ENCODE measurements around the gene IL12RB1. TPM values are rescaled to one million over a fixed set of nuclear protein-coding genes. Genes with fewer than 3 reads are reported as not detected.

The IL12RB1 gene
- polyA plus RNA-seq, 4 donors, result 0.13 to 0.46 (median 0.19) TPM

DNA sequence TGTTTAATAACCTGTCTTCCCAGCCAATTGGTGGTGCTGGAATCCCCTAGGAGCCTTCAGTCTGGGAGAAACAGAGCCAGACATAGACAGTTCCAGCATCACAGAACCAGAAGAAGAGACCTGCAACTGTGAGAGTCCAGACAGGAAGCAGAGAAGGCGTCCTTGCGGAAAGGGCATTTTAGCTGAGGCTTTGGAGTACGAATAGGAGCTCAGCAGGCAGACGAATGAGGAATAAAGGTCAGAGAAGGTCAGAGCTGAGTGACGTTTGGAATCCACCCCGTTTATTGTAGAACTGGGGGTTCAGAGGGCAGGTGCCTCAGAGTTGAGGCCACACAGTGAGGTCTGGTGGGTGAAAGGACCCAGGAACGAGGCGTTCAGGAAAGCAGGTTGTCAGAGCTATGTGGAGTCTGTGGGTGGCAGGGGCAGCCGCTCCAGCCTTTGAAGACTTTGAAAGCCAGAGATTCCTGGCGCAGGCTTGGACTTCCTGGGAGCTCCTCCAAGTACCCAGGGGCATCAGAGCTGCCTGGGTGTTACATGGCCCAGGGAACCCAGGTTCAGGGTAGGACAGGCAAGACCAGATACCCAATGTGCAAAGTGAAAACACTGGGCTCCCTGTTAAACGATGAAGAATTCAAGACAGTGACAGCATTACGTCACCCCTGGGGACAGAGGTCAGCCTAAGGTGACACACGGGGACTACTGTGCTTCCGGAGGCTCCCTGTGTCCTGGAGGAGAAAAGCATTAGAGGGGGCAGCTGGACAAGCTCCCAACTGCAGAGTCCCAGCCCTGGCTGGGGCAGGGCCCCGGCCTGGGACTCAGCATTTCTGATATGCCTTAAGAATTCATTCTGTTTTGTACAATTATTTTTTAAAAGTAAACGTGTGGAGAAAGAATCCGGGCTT is 73.3 kb downstream of the IL12RB1 start:
- DNase-seq (ENCODE audit: low read depth in 4 of 4, low spot score in 3 of 4), result no peak

DNA sequence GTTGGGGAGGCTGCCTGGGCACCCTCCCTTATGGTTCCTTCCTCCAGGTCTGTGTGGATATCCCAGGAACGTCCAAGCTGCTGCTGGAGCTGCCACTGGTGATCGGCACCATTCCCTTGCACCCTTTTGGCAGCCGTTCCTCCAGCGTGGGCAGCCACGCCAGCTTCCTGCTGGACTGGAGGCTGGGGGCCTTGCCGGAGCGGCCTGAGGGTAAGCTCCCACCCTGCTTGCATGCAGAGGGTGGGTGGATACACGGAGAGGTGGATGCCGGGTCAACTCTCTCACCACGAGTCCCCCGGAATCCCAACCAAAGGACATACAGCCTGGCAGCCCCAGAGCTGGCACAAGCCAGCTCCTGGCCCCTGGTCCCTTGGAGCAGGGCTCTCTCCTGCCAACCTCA is 76.6 kb downstream of the IL12RB1 start:
- no peak for DNase-seq (ENCODE audit: low read depth in 4 of 4, low spot score in 3 of 4)

DNA sequence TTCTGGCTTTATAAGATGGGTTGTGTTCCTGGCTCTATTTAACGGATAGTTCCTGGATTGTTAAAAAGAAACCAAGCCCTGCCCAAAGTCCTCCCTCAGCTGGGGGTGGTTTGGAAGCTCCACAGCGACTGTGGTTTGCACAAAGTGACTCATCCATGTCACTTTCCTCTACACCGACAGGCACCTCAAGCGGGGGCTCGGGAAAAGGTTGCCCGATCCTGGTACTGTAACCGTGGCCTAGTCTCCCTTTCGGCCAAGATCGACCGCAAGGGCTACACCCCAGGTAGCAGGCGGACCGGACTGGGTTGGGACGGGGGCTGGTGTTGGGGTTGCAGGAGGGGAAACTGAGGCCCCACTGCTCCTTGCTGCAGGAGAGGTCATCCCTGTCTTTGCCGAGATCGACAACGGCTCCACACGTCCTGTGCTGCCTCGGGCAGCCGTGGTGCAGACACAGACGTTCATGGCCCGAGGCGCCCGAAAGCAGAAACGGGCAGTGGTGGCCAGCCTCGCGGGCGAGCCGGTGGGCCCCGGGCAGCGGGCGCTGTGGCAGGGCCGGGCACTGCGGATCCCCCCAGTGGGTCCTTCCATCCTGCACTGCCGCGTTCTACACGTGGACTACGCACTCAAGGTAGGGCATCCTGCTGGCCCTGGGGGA is 77.2 kb downstream of the IL12RB1 start:
- DNase-seq (ENCODE audit: low read depth in 4 of 4, low spot score in 3 of 4), result no peak

Other genes with a start within 250 kb of the IL12RB1 start
- 1 to 10 TPM; 2.1 to 3.6 (median 3.0) TPM for gene JAK3, start 239.0 kb downstream of the IL12RB1 start, polyA plus RNA-seq (ENCODE audit: insufficient read length in 4 of 4)
- gene RPL18A, start 227.0 kb downstream of the IL12RB1 start, polyA plus RNA-seq (ENCODE audit: insufficient read length in 4 of 4), result 1,000 to 10,000 TPM in 1 of 4 donors, 100 to 1,000 TPM in 3; 830 to 1,276 (median 861) TPM
- under 1 TPM in 3 of 4 donors, not detected in 1; 0.04 to 0.06 (median 0.05) TPM for gene SLC5A5, start 215.0 kb downstream of the IL12RB1 start, polyA plus RNA-seq (ENCODE audit: insufficient read length in 4 of 4)
- 10 to 100 TPM; 50.8 to 96.8 (median 54.8) TPM for gene CCDC124, start 153.9 kb downstream of the IL12RB1 start, polyA plus RNA-seq (ENCODE audit: insufficient read length in 4 of 4)
- 1 to 10 TPM; 4.4 to 7.3 (median 4.9) TPM for gene KCNN1, start 119.8 kb downstream of the IL12RB1 start, polyA plus RNA-seq (ENCODE audit: insufficient read length in 4 of 4)
- gene ARRDC2, start 78.8 kb downstream of the IL12RB1 start, polyA plus RNA-seq (ENCODE audit: insufficient read length in 4 of 4), result 1 to 10 TPM; 4.4 to 5.8 (median 4.7) TPM
- 1 to 10 TPM; 3.7 to 5.5 (median 4.8) TPM for gene MAST3, start 10.8 kb upstream of the IL12RB1 start, polyA plus RNA-seq (ENCODE audit: insufficient read length in 4 of 4)
- 10 to 100 TPM; 23.1 to 34.3 (median 28.3) TPM for gene PIK3R2, start 66.2 kb upstream of the IL12RB1 start, polyA plus RNA-seq (ENCODE audit: insufficient read length in 4 of 4)
- gene IFI30, start 86.9 kb upstream of the IL12RB1 start, polyA plus RNA-seq (ENCODE audit: insufficient read length in 4 of 4), result 10 to 100 TPM; 14.7 to 21.6 (median 16.5) TPM
- 10 to 100 TPM in 1 of 4 donors, 1 to 10 TPM in 3; 9.2 to 12.9 (median 9.6) TPM for gene MPV17L2, start 106.3 kb upstream of the IL12RB1 start, polyA plus RNA-seq (ENCODE audit: insufficient read length in 4 of 4)
- gene RAB3A, start 117.1 kb upstream of the IL12RB1 start, polyA plus RNA-seq (ENCODE audit: insufficient read length in 4 of 4), result 1 to 10 TPM; 3.7 to 6.1 (median 5.4) TPM
- gene PDE4C, start 139.5 kb upstream of the IL12RB1 start, polyA plus RNA-seq (ENCODE audit: insufficient read length in 4 of 4), result 1 to 10 TPM in 1 of 4 donors, under 1 TPM in 3; 0.37 to 2.3 (median 0.69) TPM
- gene IQCN, start 187.5 kb upstream of the IL12RB1 start, polyA plus RNA-seq (ENCODE audit: insufficient read length in 4 of 4), result 1 to 10 TPM; 4.6 to 7.2 (median 5.5) TPM
- gene JUND, start 194.7 kb upstream of the IL12RB1 start, polyA plus RNA-seq (ENCODE audit: insufficient read length in 4 of 4), result 100 to 1,000 TPM in 1 of 4 donors, 10 to 100 TPM in 3; 62.4 to 106 (median 80.8) TPM
- 100 to 1,000 TPM in 1 of 4 donors, 10 to 100 TPM in 3; 80.4 to 119 (median 89.7) TPM for gene LSM4, start 236.1 kb upstream of the IL12RB1 start, polyA plus RNA-seq (ENCODE audit: insufficient read length in 4 of 4)